ENCODE data around the gene PAGE4. TPM values are rescaled to one million over a fixed set of nuclear protein-coding genes. Genes with fewer than 3 reads are reported as not detected.
A peak's percentile ranks its signal among the peaks of the same experiment; 100 is the strongest.

PAGE4 gene
- total RNA-seq, 1 donor from 2014 or later = not detected

- intact Hi-C loops (cut with DNase I) = no loop called here
- no peak for DNase-seq
- no peak for ATAC-seq (ENCODE audit: poor library complexity)
Observed at GRCh38 chrX:49860867-49861535, 31.9 kb downstream of the PAGE4 start.

- intact Hi-C loops (cut with DNase I) = no loop called here
- DNase-seq (no peak), ATAC-seq (ENCODE audit: poor library complexity) (no peak)
Observed at GRCh38 chrX:49862093-49862492, 33.0 kb downstream of the PAGE4 start.

GRCh38 chrX:49868739-49869138 lies 39.6 kb downstream of the PAGE4 start:
- DNase-seq = no peak
- ATAC-seq (ENCODE audit: poor library complexity) = no peak
- intact Hi-C loops (cut with DNase I) = no loop called here

DNA sequence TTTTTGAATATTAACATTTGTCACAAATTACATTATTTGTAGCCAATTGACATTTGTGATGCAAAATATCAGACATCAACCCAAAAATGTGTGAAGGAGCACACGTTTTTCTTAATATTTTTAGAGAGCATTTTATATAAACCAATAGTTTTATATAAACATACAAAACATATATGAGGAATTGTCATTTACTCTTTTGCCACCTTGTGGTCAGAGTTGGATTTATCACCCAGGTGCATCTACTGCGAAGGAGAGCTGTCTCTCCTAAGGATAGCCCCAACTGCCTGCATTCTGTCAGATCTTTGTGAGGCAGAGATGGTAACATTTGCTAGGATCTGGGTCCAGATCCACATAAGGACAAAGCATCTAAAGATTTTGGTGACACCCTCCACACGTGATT lies 47.6 kb downstream of the PAGE4 start:
- ATAC-seq (ENCODE audit: poor library complexity) (no peak), DNase-seq (no peak)
- intact Hi-C loops (cut with DNase I) = no loop called here

DNA sequence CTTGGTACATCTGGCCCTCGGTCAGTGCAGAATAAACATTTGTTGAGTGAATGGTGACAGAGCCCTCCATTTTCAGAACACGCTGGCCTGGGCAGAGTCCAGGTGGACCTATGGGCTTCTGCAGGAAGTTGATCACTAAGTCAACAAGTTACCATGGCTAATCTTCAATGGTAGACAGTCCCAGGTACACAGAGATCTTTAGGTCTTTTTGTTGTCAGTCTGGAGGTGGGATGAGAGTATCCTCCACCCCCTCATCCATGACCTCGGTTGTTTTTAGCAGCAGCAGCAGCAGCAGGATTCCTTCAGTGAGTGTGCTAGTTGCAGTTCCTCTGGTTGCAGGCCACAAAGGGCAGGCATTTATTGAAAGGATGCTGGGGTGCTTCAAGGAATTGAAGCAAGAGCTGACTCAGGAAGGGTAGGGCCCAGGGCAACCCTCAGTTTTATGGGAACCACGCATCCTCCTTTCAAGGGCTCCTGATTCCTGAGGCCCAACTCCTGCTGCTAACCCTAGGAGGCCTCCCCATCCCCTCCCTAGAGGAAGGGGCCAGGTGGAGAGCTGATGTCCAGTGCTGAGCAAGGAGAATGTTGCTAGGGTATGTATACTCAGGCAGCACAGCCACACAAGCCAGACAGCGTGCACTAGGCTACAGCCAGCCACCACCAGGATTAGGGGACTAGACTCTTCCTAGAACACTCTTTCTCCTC lies 48.4 kb downstream of the PAGE4 start:
- no peak for DNase-seq
- intact Hi-C loops (cut with DNase I) = no loop called here

DNA sequence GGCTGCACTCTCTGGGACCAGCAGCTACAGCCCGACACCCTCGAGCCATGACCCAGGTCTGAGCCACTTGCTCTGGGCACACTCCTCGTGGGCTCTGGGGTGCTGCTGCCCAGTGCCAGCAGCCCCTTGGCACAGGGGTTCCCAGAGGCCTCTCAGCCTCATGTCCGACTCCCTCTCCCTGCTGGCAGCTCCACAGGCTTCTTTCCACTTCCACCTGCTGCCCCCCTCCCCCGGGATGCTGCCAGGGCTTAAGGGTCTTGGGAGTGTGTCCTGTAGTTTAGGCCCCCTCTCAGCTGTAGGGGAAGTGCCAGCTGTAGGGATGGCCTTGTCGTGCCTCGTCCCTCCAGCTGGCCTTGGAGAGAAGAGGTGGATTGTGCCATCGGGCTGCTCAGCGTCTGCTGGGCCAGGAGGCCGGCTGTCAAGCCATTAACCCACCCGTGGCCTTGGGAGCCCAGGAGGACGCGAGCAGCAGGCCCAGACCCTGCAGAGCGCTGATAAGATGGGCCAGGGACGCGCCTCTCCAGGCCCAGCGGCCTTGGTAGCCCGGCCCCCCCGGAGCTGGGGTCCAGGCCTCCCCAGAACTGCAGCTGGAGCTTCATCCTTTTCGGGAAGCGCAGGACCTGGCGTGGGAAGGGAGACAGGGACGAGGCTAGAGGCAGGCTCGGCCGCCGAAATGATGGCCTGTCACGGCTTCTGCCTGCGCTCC lies 49.2 kb downstream of the PAGE4 start:
- DNase-seq = no peak
- intact Hi-C loops (cut with DNase I) = no loop called here

More for the DNA sequence above, 48.4 kb downstream of the PAGE4 start:
- ATAC-seq (ENCODE audit: poor library complexity) = no peak

DNA sequence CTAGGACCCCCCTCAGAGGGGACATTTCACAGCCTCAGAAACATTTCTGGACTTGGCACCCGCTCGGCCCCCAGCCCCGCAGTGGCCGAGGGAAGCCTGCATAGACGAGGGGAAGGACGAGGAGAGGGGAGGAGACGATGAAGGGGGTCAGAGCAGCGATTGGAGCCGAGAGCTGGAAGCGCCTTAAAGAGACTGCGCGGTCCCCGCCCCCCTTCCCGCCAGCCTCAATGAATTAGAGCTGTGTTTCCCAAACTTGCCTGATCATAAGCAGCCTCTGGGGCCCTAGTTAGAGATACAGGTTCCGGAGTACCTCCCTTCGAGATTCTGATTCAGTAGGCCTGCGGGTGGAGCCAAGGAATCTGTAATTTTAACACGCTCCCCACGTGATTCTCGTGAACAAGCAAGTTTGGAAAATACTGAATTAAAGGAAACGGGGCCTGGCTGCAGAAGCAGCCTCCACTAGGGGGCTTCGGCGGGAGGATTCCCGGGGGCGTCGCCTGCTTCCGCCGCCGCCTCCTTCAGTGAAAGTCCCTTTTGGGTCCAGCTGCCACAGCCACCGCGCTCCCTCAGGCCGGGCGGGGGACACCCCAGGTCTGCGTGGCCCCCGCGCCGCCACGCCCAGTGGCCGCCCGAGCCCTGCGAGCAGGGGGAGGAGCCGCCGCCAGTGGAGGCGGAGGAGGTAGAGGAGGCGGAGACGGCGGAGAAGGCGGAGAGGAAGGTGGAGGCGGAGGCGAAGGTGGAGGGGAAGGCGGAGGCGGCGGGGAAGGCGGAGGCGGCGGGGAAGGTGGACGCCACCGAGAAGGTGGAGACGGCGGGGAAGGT lies 49.9 kb downstream of the PAGE4 start, which contains the start of gene USP27X:
Gene USP27X (plus strand): TSS at position 651 of the 822 bp plus-strand sequence. CDS start 824 bp downstream, outside the sequence.
- intact Hi-C loops (cut with DNase I) = no loop called here
- ATAC-seq (ENCODE audit: poor library complexity) = peak; percentile 96

More for the DNA sequence above, 49.2 kb downstream of the PAGE4 start:
- peak; percentile 4 for ATAC-seq (ENCODE audit: poor library complexity)

DNA sequence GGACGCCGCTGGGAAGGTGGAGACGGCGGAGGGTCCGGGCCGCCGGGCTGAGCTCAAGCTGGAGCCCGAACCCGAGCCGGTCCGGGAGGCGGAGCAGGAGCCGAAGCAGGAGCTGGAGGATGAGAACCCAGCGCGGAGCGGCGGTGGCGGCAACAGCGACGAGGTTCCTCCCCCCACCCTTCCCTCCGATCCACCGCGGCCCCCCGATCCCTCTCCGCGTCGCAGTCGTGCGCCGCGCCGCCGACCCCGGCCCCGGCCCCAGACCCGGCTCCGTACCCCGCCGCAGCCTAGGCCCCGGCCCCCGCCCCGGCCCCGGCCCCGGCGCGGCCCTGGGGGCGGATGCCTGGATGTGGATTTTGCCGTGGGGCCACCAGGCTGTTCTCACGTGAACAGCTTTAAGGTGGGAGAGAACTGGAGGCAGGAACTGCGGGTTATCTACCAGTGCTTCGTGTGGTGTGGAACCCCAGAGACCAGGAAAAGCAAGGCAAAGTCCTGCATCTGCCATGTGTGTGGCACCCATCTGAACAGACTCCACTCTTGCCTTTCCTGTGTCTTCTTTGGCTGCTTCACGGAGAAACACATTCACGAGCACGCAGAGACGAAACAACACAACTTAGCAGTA lies 50.7 kb downstream of the PAGE4 start:
- intact Hi-C loops (cut with DNase I) = loop anchor here (5.0 kb wide), 1 partner anchor 43 kb away; the partner anchor contains the start of gene CLCN5
- DNase-seq (no peak), ATAC-seq (ENCODE audit: poor library complexity) (peak; percentile 18)

More for the DNA sequence above, 49.9 kb downstream of the PAGE4 start, which contains the start of gene USP27X:
- DNase-seq = peak; percentile 83

- ATAC-seq (ENCODE audit: poor library complexity) = no peak
- no peak for DNase-seq
- intact Hi-C loops (cut with DNase I) = loop anchor here (5.0 kb wide), 1 partner anchor 42 kb away; the partner anchor contains the start of gene CLCN5
Observed at GRCh38 chrX:49880668-49881067, 51.6 kb downstream of the PAGE4 start.

Other genes with a start within 250 kb of the PAGE4 start
- not detected for gene GAGE12H, start 249.4 kb upstream of the PAGE4 start, total RNA-seq
- not detected for gene GAGE2A, start 239.8 kb upstream of the PAGE4 start, total RNA-seq
- not detected for gene GAGE1, start 230.3 kb upstream of the PAGE4 start, total RNA-seq
- not detected for gene PAGE1, start 133.3 kb upstream of the PAGE4 start, total RNA-seq
- gene USP27X, start 50.2 kb downstream of the PAGE4 start, total RNA-seq = 1.9 TPM
- gene CLCN5, start 93.3 kb downstream of the PAGE4 start, total RNA-seq = 1.2 TPM